ENCODE measurements around the gene SLC35B2.

DNA sequence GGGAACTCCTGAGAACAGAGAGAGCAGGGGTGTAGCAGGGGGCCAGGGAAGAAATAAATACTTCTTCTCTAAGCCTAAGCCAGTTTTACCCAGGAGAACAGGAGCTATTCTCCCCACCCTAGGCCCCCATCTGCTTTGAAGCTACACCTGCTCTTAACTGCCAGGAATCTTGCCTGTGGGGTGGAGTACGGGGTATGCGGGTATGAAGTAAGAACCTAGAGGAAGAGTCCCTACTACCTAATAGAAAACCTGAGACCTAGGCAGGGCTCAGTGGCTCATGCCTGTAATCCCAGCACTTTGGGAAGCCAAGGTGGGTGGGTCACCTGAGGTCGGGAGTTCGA, 32.4 kb downstream of the SLC35B2 start:
- TF ChIP-seq, protein P1, sequence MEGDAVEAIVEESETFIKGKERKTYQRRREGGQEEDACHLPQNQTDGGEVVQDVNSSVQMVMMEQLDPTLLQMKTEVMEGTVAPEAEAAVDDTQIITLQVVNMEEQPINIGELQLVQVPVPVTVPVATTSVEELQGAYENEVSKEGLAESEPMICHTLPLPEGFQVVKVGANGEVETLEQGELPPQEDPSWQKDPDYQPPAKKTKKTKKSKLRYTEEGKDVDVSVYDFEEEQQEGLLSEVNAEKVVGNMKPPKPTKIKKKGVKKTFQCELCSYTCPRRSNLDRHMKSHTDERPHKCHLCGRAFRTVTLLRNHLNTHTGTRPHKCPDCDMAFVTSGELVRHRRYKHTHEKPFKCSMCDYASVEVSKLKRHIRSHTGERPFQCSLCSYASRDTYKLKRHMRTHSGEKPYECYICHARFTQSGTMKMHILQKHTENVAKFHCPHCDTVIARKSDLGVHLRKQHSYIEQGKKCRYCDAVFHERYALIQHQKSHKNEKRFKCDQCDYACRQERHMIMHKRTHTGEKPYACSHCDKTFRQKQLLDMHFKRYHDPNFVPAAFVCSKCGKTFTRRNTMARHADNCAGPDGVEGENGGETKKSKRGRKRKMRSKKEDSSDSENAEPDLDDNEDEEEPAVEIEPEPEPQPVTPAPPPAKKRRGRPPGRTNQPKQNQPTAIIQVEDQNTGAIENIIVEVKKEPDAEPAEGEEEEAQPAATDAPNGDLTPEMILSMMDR (IDR thresholded peaks at IDR 0.05; ENCODE audit: poor library complexity) = no peak
- TF ChIP-seq EZH2phosphoT487 (IDR thresholded peaks at IDR 0.05; ENCODE audit: low read depth, severe bottlenecking, unreplicated experiment) = no peak
